Lung (tissue), 12 donors: ENCODE measurements around the gene ASPSCR1. TPM values are rescaled to one million over a fixed set of nuclear protein-coding genes. Genes with fewer than 3 reads are reported as not detected.

ENCODE experiments used
- ATAC-seq: fragments of 200-7000 bp; cut with Tn5 transposase; one replicate; pipeline ENCODE4 v1.9.1; 2020; ENCODE audit warnings: moderate number of reproducible peaks; ENCODE audit not compliant: insufficient read depth, low FRiP score
- DNase-seq, 3 donors: peaks; one replicate each; pipeline ENCODE4 v3.0.0-alpha.2; 2013 to 2017
- H3K27ac ChIP-seq, 2 donors: one replicate each; pipeline ENCODE4 v1.5.1; 2013; ENCODE audit warnings: mild to moderate bottlenecking in 2 of 2, moderate library complexity in 2 of 2, control low read depth in 1 of 2, inconsistent platforms in 1 of 2, low read depth in 1 of 2, low read length in 1 of 2
- H3K27me3 ChIP-seq, 3 donors: one replicate each; pipeline ENCODE4 v1.5.1; 2013; ENCODE audit warnings: low read length in 2 of 3; ENCODE audit not compliant: control insufficient read depth in 3 of 3, insufficient read depth in 3 of 3
- H3K36me3 ChIP-seq, 4 donors: one replicate each; pipeline ENCODE4 v1.5.1; 2013; ENCODE audit warnings: low read length in 4 of 4, mild to moderate bottlenecking in 1 of 4, moderate library complexity in 1 of 4; ENCODE audit not compliant: control insufficient read depth in 4 of 4, insufficient read depth in 4 of 4
- H3K4me1 ChIP-seq, 5 donors: one replicate each; pipeline ENCODE4 v1.5.1; 2013; ENCODE audit warnings: low read length in 5 of 5, mild to moderate bottlenecking in 2 of 5, moderate library complexity in 1 of 5; ENCODE audit not compliant: control insufficient read depth in 5 of 5, insufficient read depth in 5 of 5
- H3K4me3 ChIP-seq: one replicate; pipeline ENCODE4 v1.5.1; 2013; ENCODE audit warnings: mild to moderate bottlenecking, control low read depth, moderate library complexity
- H3K9ac ChIP-seq, 2 donors: one replicate each; pipeline ENCODE4 v1.5.1; 2013; ENCODE audit warnings: low read length in 2 of 2, control low read depth in 1 of 2; ENCODE audit not compliant: insufficient read depth in 1 of 2
- H3K9me3 ChIP-seq, 4 donors: one replicate each; pipeline ENCODE4 v1.5.1; 2013; ENCODE audit warnings: low read length in 3 of 4, mild to moderate bottlenecking in 1 of 4, moderate library complexity in 1 of 4; ENCODE audit not compliant: control insufficient read depth in 4 of 4, insufficient read depth in 3 of 4
- WGBS, 2 donors: extraction: QIAGEN DNeasy Blood & Tissue Kit; methylation state at CpG; one replicate each; pipeline ENCODE4 v1.1.7; 2013; 5-methylcytosine and 5-hydroxymethylcytosine counted together
- polyA plus RNA-seq, 2 donors: library from polyadenylated mRNA; stranded (reverse); fragments of 200-250 nt; gene quantifications; one replicate each; pipeline ENCODE4 v1.2.1, GENCODE V29; 2013
- total RNA-seq, 2 donors: library from RNA; depleted of rRNA in 1 of 2; stranded (reverse); fragments of >200 nt in 1 of 2; gene quantifications; one replicate each; pipeline ENCODE4 v1.2.1, GENCODE V29; 2014 to 2021
- TF ChIP-seq, protein P1 (sequence below): IDR thresholded peaks from 2 replicates; pipeline ENCODE4 v1.5.1; 2012; ENCODE audit warnings: mild to moderate bottlenecking; ENCODE audit errors: control extremely low read depth, extremely low read depth
- donor health status: control.
- donor health status: control.
- donor health status: Bipolar disorder and iron deficiency.
- donor health status: healthy.
- donor health status: DM: yes; HTN: yes; CAD: no.

Gene ASPSCR1
- total and polyA plus RNA-seq, 4 donors = 22.9 to 68.6 (median 42.4) TPM

- DNase-seq = no peak
- H3K36me3 ChIP-seq = no peaks in the 10 kb centered on the region
These were observed 46.3 kb upstream of the ASPSCR1 start for GRCh38 chr17:81931189-81931556.

DNA sequence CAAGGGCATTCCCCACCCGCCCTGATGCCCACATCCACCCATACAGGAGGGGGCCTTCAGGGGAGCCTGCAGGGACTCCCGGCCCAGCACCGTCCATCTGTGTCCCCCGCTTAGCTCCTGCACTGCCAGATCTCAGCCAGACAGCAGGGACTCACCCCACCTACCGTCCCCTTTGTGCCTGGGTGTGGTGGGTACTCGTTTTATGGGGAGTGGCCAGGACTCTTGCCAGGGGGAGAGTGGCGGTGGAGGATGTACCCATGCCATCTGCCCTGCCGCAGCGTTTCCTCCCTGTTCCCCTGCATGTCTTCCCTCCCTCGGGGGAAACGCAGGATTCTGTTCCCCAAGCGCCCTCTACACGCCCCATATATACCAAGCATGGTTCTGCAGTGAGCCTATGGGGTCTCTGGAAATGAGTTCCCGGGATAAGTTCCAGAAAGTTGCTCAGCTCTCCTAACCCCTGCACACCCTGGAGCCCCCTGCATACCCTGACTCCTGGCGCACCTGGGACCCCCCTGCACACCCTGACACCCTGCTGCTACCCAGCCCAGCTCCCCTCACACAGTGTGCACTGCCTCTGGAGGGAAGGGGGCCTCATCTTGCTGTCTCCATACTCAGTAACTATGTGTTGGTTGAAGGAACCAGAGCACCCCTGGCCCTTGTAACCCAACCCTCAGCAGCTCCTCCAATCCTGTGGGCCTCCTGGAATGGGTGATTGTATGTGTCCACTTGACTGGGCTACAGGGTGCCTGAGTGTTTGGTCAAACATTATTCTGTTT lies 45.7 kb upstream of the ASPSCR1 start:
- TF ChIP-seq, protein P1, sequence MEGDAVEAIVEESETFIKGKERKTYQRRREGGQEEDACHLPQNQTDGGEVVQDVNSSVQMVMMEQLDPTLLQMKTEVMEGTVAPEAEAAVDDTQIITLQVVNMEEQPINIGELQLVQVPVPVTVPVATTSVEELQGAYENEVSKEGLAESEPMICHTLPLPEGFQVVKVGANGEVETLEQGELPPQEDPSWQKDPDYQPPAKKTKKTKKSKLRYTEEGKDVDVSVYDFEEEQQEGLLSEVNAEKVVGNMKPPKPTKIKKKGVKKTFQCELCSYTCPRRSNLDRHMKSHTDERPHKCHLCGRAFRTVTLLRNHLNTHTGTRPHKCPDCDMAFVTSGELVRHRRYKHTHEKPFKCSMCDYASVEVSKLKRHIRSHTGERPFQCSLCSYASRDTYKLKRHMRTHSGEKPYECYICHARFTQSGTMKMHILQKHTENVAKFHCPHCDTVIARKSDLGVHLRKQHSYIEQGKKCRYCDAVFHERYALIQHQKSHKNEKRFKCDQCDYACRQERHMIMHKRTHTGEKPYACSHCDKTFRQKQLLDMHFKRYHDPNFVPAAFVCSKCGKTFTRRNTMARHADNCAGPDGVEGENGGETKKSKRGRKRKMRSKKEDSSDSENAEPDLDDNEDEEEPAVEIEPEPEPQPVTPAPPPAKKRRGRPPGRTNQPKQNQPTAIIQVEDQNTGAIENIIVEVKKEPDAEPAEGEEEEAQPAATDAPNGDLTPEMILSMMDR = no peak
- peaks cover 0 to 35% (median 5%) of the 10 kb centered on the region in 5 donors for H3K4me1 ChIP-seq
- H3K4me3 ChIP-seq = no peak overlapping the region
- no peaks in the 10 kb centered on the region for H3K36me3 ChIP-seq
- ATAC-seq (no peak), DNase-seq (no peak)
- H3K9me3 ChIP-seq = no peaks in the 10 kb centered on the region
- no peaks in the 10 kb centered on the region for H3K27me3 ChIP-seq
- WGBS, 2 donors = 41 to 42% methylated on average over 15 of the region's 15 CpGs
- H3K27ac ChIP-seq = no peak overlapping the region
- no peak overlapping the region for H3K9ac ChIP-seq

More at GRCh38 chr17:81931189-81931556, 46.3 kb upstream of the ASPSCR1 start:
- TF ChIP-seq, protein P1 = no peak
- peaks cover 0 to 36% (median 3%) of the 10 kb centered on the region in 5 donors for H3K4me1 ChIP-seq
- H3K27ac ChIP-seq = no peak overlapping the region
- no peak overlapping the region for H3K9ac ChIP-seq
- no peak overlapping the region for H3K4me3 ChIP-seq
- no peaks in the 10 kb centered on the region for H3K27me3 ChIP-seq
- H3K9me3 ChIP-seq = no peaks in the 10 kb centered on the region
- ATAC-seq = no peak
- WGBS, 2 donors = 70 to 79% methylated on average over 13 of the region's 13 CpGs

GRCh38 chr17:81932333-81932983 lies 45.0 kb upstream of the ASPSCR1 start:
- ATAC-seq (no peak), DNase-seq (no peak)
- no peak overlapping the region for H3K4me3 ChIP-seq
- H3K4me1 ChIP-seq = peaks cover 0 to 36% (median 7%) of the 10 kb centered on the region in 5 donors
- H3K9me3 ChIP-seq = no peaks in the 10 kb centered on the region
- no peaks in the 10 kb centered on the region for H3K27me3 ChIP-seq
- no peak overlapping the region for H3K27ac ChIP-seq
- WGBS, 2 donors = 79 to 91% methylated on average over 9 of the region's 9 CpGs
- H3K9ac ChIP-seq = no peak overlapping the region
- TF ChIP-seq, protein P1 = no peak
- no peaks in the 10 kb centered on the region for H3K36me3 ChIP-seq
